Esophagus squamous epithelium (tissue), 4 donors: ENCODE results near the gene CDC14A.

Experiments
- CTCF ChIP-seq, 6 experiments: fragments of 450-650 bp in 4 of 6; fragments of 200-600 bp in 2 of 6; sonication (generic) in 2 of 6; IDR thresholded peaks; one replicate each; pipeline ENCODE4 v1.5.1; 2016 to 2019; ENCODE audit warnings: antibody characterized with exemption in 6 of 6, mild to moderate bottlenecking in 4 of 6, moderate library complexity in 4 of 6
- POLR2A ChIP-seq, 4 donors: fragments of 450-650 bp; IDR thresholded peaks; one replicate each; pipeline ENCODE4 v1.6.1; 2017; ENCODE audit warnings: antibody characterized with exemption in 4 of 4, mild to moderate bottlenecking in 4 of 4, moderate library complexity in 3 of 4

- TF ChIP-seq CTCF (IDR thresholded peaks at IDR 0.05) = no peak
- TF ChIP-seq POLR2A (IDR thresholded peaks at IDR 0.05) = no peak
Observed at GRCh38 chr1:100461222-100461621, 108.9 kb downstream of the CDC14A start.
